Left renal cortex interstitium (tissue), 4 donors: ENCODE data around the gene OPN1MW3. TPM values are rescaled to one million over a fixed set of nuclear protein-coding genes. Genes with fewer than 3 reads are reported as not detected.
"Not testable (repeated sequence)": the region's sequence is repeated elsewhere in the genome, so short reads cannot be mapped to it uniquely, and the experiment has no call there.

Source experiments
- DNase-seq, 4 donors: peaks; one replicate each; pipeline ENCODE4 v3.0.0-alpha.2; 2013; ENCODE audit warnings: low read depth in 4 of 4, low spot score in 2 of 4, missing footprints in 1 of 4
- polyA plus RNA-seq, 4 donors: library from polyadenylated mRNA; unstranded; fragments of 120-200 nt; gene quantifications; one replicate each; pipeline ENCODE4 v1.2.1, GENCODE V29; 2013; ENCODE audit not compliant: insufficient read length in 4 of 4

Gene OPN1MW3
- polyA plus RNA-seq, 4 donors, result not detected

- DNase-seq, result no peak
Measured at GRCh38 chrX:154295664-154296310, 38.4 kb downstream of the OPN1MW3 start, which contains the start of gene TKTL1. Gene TKTL1 (plus strand): TSS chrX:154295795. CDS start chrX:154295860, 65 bp downstream.

GRCh38 chrX:154296731-154297130 is 39.3 kb downstream of the OPN1MW3 start:
- DNase-seq, result no peak

GRCh38 chrX:154298312-154298711 is 40.9 kb downstream of the OPN1MW3 start:
- no peak for DNase-seq

GRCh38 chrX:154300816-154301215 is 43.4 kb downstream of the OPN1MW3 start:
- DNase-seq, result no peak

GRCh38 chrX:154302998-154303397 is 45.6 kb downstream of the OPN1MW3 start:
- not testable (repeated sequence) for DNase-seq

GRCh38 chrX:154303476-154303875 is 46.1 kb downstream of the OPN1MW3 start:
- no peak for DNase-seq

GRCh38 chrX:154304846-154305245 is 47.5 kb downstream of the OPN1MW3 start:
- DNase-seq, result no peak

- DNase-seq, result no peak
Measured at GRCh38 chrX:154305541-154306205, 48.3 kb downstream of the OPN1MW3 start.

- DNase-seq, result no peak
Measured at GRCh38 chrX:154307202-154307601, 49.8 kb downstream of the OPN1MW3 start.

- no peak for DNase-seq
Measured at GRCh38 chrX:154308108-154308946, 50.9 kb downstream of the OPN1MW3 start.

- no peak for DNase-seq
Measured at GRCh38 chrX:154309041-154309775, 51.8 kb downstream of the OPN1MW3 start.

GRCh38 chrX:154310616-154311536 is 53.5 kb downstream of the OPN1MW3 start:
- DNase-seq, result no peak

- no peak for DNase-seq
Measured at GRCh38 chrX:154312116-154312515, 54.7 kb downstream of the OPN1MW3 start.

- DNase-seq, result no peak
Measured at GRCh38 chrX:154313147-154313546, 55.8 kb downstream of the OPN1MW3 start.

- no peak for DNase-seq
Measured at GRCh38 chrX:154315416-154315815, 58.0 kb downstream of the OPN1MW3 start.

- DNase-seq, result no peak
Measured at GRCh38 chrX:154317391-154317995, 60.1 kb downstream of the OPN1MW3 start.

GRCh38 chrX:154320406-154320805 is 63.0 kb downstream of the OPN1MW3 start:
- DNase-seq, result no peak
